HepG2 (cell line): ENCODE results near the gene RASA3. TPM values are rescaled to one million over a fixed set of nuclear protein-coding genes. Genes with fewer than 3 reads are reported as not detected.

Experiments
- ATAC-seq: fragments of 200-7000 bp; cut with Tn5 transposase; 3 replicates; pipeline ENCODE4 v1.9.1; 2020; ENCODE audit warnings: mild to moderate bottlenecking, moderate library complexity
- BruUV-seq: library from RNA; stranded (reverse); fragments of 400-500 nt; replicated peaks from 2 replicates; lab custom pipeline; 2021; lab: Mats Ljungman, UMichigan
- CTCF ChIA-PET: fragments of 300-600 bp; formaldehyde crosslinking; extraction: SDS; loops from one replicate; lab custom pipeline; 2021; ENCODE audit warnings: low total read pairs, inconsistent platforms, low intra/inter-chr PET ratio; lab: Yijun Ruan, JAX
- POLR2A ChIA-PET: fragments of 350-600 bp; sonication (Branson Sonifier 250); formaldehyde crosslinking; loops from one replicate; lab custom pipeline; 2020; ENCODE audit warnings: antibody characterized with exemption, inconsistent platforms; lab: Yijun Ruan, JAX
- DNase-seq: peaks from one replicate; pipeline ENCODE4 v3.0.0-alpha.2; 2015; ENCODE audit warnings: low spot score
- FAIRE-seq: peaks from 3 replicates; lab custom pipeline; 2011; peaks lifted over from hg19 to GRCh38; lab: Jason Lieb, UNC
- H2AFZ ChIP-seq: one replicate; pipeline ENCODE4 v1.6.1; 2011; ENCODE audit warnings: low read length, inconsistent platforms
- H3K27ac ChIP-seq: fragments of 300-600 bp; 3 replicates; pipeline ENCODE4 v1.8.0; 2011; ENCODE audit warnings: mixed run types, mild to moderate bottlenecking, mixed read lengths, low read length, inconsistent platforms; ENCODE audit not compliant: insufficient read depth; ENCODE audit errors: extremely low read length
- H3K27me3 ChIP-seq, 2 experiments: fragments of 200-600 bp in 1 of 2; 2 replicates in 1 of 2; 3 replicates in 1 of 2; pipeline versions ENCODE4 v1.6.0 to v1.8.0; 2011; ENCODE audit warnings: low read length in 2 of 2, mild to moderate bottlenecking in 2 of 2, moderate library complexity in 2 of 2, inconsistent platforms in 1 of 2; ENCODE audit not compliant: insufficient read depth in 2 of 2, control insufficient read depth in 1 of 2
- H3K36me3 ChIP-seq, 2 experiments: fragments of 200-600 bp in 1 of 2; replicated peaks in 1 of 2; 2 replicates in 1 of 2; 3 replicates in 1 of 2; pipeline versions ENCODE4 v1.5.1 to v1.8.0; 2011; ENCODE audit warnings: low read length in 2 of 2, inconsistent platforms in 1 of 2; ENCODE audit not compliant: insufficient read depth in 2 of 2, control insufficient read depth in 1 of 2
- H3K4me1 ChIP-seq: 2 replicates; pipeline ENCODE4 v1.5.1; 2012; ENCODE audit warnings: low read length, inconsistent platforms; ENCODE audit not compliant: insufficient read depth
- H3K4me2 ChIP-seq: 2 replicates; pipeline ENCODE4 v1.6.0; 2011; ENCODE audit warnings: low read depth, low read length, inconsistent platforms
- H3K4me3 ChIP-seq, 3 experiments: fragments of 200-600 bp in 1 of 3; sonication (generic), shearing (Covaris generic) in 1 of 3; replicated peaks in 1 of 3; 2 replicates each; pipeline ENCODE4 v1.5.1; 2011 to 2016; ENCODE audit warnings: low read length in 3 of 3, inconsistent platforms in 2 of 3, low read depth in 2 of 3, mild to moderate bottlenecking in 2 of 3, control low read depth in 1 of 3, mixed read lengths in 1 of 3; ENCODE audit not compliant: insufficient read depth in 1 of 3
- H3K79me2 ChIP-seq: one replicate; pipeline ENCODE4 v1.6.1; 2011; ENCODE audit warnings: low read length, inconsistent platforms; ENCODE audit not compliant: insufficient read depth
- H3K9ac ChIP-seq: 2 replicates; pipeline ENCODE4 v1.6.0; 2011; ENCODE audit warnings: mild to moderate bottlenecking, low read depth, low read length, inconsistent platforms; ENCODE audit not compliant: insufficient read depth
- H3K9me3 ChIP-seq: 2 replicates; pipeline ENCODE4 v1.5.1; 2012; ENCODE audit warnings: mild to moderate bottlenecking, low read length
- H4K20me1 ChIP-seq: 2 replicates; pipeline ENCODE4 v1.6.0; 2011; ENCODE audit warnings: inconsistent platforms, mild to moderate bottlenecking, low read length, moderate library complexity; ENCODE audit not compliant: insufficient read depth
- ADNP ChIP-seq: sonication (generic); formaldehyde crosslinking; IDR thresholded peaks from 2 replicates; pipeline ENCODE4 v1.4.0; 2020; ENCODE audit warnings: missing genetic modification reagents
- ELF3 ChIP-seq: IDR thresholded peaks from 2 replicates; pipeline ENCODE4 v1.6.1; 2016; ENCODE audit warnings: missing genetic modification reagents, missing compliant biosample characterization
- FOXC1 ChIP-seq: sonication (generic); formaldehyde crosslinking; IDR thresholded peaks from 2 replicates; pipeline ENCODE4 v1.8.0; 2022; ENCODE audit warnings: mild to moderate bottlenecking, missing genetic modification reagents, borderline replicate concordance
- IKZF4 ChIP-seq: sonication (generic); formaldehyde crosslinking; IDR thresholded peaks from 2 replicates; pipeline ENCODE4 v1.5.1; 2020; ENCODE audit warnings: borderline replicate concordance, mild to moderate bottlenecking, low read depth, missing genetic modification reagents; ENCODE audit errors: not compliant biosample characterization
- MATR3 ChIP-seq: sonication (generic); formaldehyde crosslinking; IDR thresholded peaks from 2 replicates; pipeline ENCODE4 v1.4.0; 2020; ENCODE audit warnings: missing genetic modification reagents
- STAG1 ChIP-seq: sonication (generic); formaldehyde crosslinking; IDR thresholded peaks from 2 replicates; pipeline ENCODE4 v1.4.0; 2020; ENCODE audit warnings: missing genetic modification reagents
- TBL1XR1 ChIP-seq: fragments of 150-350 bp; IDR thresholded peaks from 2 replicates; pipeline ENCODE4 v1.6.1; 2014; ENCODE audit warnings: borderline replicate concordance, low read length; ENCODE audit not compliant: partially characterized antibody
- ZFP36L2 ChIP-seq: sonication (generic); formaldehyde crosslinking; IDR thresholded peaks from 2 replicates; pipeline ENCODE4 v1.4.0; 2020; ENCODE audit warnings: missing genetic modification reagents
- ZNF207 ChIP-seq: fragments of 450-650 bp; IDR thresholded peaks from 2 replicates; pipeline ENCODE4 v1.6.1; 2016; ENCODE audit warnings: antibody characterized with exemption, borderline replicate concordance
- ZNF746 ChIP-seq: sonication (generic); formaldehyde crosslinking; IDR thresholded peaks from 2 replicates; pipeline ENCODE4 v1.8.0; 2022; ENCODE audit warnings: mild to moderate bottlenecking, missing genetic modification reagents
- ZNF841 ChIP-seq: sonication (generic); formaldehyde crosslinking; IDR thresholded peaks from 2 replicates; pipeline ENCODE4 v1.8.1; 2023; ENCODE audit warnings: missing genetic modification reagents, borderline replicate concordance
- ZSCAN9 ChIP-seq: IDR thresholded peaks from 2 replicates; pipeline ENCODE4 v1.6.1; 2016; ENCODE audit warnings: borderline replicate concordance
- whole genome bisulfite sequencing: methylation state at CpG from one replicate; pipeline ENCODE4 v1.1.6; 2017; ENCODE audit warnings: low lambda C conversion rate; 5-methylcytosine and 5-hydroxymethylcytosine counted together
- in situ Hi-C: cut with HindIII; loops from 2 replicates; pipeline ENCODE4 v1.10.0; 2017; ENCODE audit warnings: low pct_unique_long_range_greater_than_20kb; ENCODE audit not compliant: extremely low pct_ligation_motif_present
- intact Hi-C: fragments of 100-400 bp; cut with micrococcal nuclease; formaldehyde crosslinking; loops from one replicate; pipeline ENCODE4 v1.10.0; 2022; ENCODE audit not compliant: unreplicated experiment
- polyA plus RNA-seq, 8 experiments: library from polyadenylated mRNA; depleted of rRNA in 3 of 8; stranded (reverse) in 7 of 8; unstranded in 1 of 8; fragments of >200 nt; fragmentation: Illumina TruSeq in 4 of 8; extraction: Trizol in 4 of 8; gene quantifications; 2 replicates each; pipeline versions ENCODE4 v1.2.1 to v1.2.3, GENCODE V29; 2011 to 2016; ENCODE audit warnings: low read depth in 4 of 8, missing spikeins in 1 of 8, mixed read lengths in 1 of 8; ENCODE audit not compliant: insufficient read depth in 1 of 8
- total RNA-seq, 5 experiments: library from RNA; depleted of rRNA; stranded (reverse); fragments of >200 nt; fragmentation: Illumina TruSeq; extraction: Trizol; gene quantifications; 2 replicates each; pipeline ENCODE4 v1.2.3, GENCODE V29; 2016; ENCODE audit warnings: low read depth in 1 of 5
- TF ChIP-seq, protein P1 (sequence below): sonication (generic); formaldehyde crosslinking; IDR thresholded peaks from 2 replicates; pipeline ENCODE4 v1.4.0; 2020; ENCODE audit warnings: mild to moderate bottlenecking, missing genetic modification reagents
- TF ChIP-seq, protein P2 (sequence below): IDR thresholded peaks from 2 replicates; pipeline ENCODE4 v1.6.1; 2018; ENCODE audit warnings: missing genetic modification reagents, mild to moderate bottlenecking, missing compliant biosample characterization

RASA3 gene
- total and polyA plus RNA-seq, 2 of the 13 experiments (the other 11 are each of a cell fraction or from before 2014, with no cell fraction given): 0.05 TPM; not detected in 1

DNA sequence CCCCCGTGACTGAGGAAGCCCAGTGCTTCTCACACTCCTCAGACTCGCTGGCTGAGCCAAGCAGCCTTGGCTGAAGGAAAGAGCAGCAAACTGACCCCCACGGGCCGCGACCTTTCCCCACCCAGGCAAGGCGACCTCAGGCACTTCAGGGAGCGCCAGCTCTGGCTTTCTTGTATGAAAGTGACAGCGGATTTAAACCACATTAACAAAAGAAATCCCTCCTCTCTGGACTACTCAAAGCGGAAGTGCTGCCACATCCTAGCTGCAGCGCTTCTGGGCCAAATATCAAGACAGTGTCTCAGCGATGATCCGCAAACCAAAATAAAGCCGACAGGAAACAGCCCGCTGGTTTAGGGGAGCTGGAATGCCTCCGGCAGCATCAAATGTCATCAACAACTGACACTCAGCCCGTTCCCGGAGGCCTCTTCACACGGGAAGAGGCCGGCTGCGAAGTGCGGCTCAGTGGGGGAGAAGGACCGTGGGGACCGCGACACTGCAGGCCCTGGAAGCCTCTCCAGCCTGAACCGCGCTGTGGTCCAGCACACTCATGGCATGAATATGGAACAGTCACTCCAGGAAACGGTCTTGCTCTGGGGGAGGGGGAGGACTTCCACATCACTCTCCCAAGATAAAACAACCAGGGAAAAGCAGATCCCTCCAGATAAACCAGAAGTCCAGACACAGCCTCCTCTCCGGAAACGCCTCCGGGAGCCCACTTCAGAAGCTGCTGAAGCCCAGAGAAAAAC is 1.4 kb downstream of the RASA3 start:
- no peak for FAIRE-seq
- 62% methylated on average over 19 of the region's 30 CpGs for WGBS
- Histone ChIP-seq H3K9me3 (no peaks in the 10 kb centered on the region), H3K4me2 (no peak overlapping the region), H3K36me3 (no peaks in the 10 kb centered on the region), H3K79me2 (no peaks in the 10 kb centered on the region), H4K20me1 (peaks cover 2% of the 10 kb centered on the region; the same call in 1 of the 2 replicates), H2AFZ (no peak overlapping the region), H3K9ac (no peak overlapping the region), H3K27me3 (peaks cover 17 to 68% of the 10 kb centered on the region in 2 experiments), H3K27ac (no peak overlapping the region), H3K4me3 (no peak overlapping the region), H3K4me1 (no peaks in the 10 kb centered on the region)
- intact Hi-C loops: no loop called here
- CTCF ChIA-PET: no interaction called here
- TF ChIP-seq ZFP36L2 (no peak), STAG1 (CRISPR knock-in tag) (no peak), ZNF746 (CRISPR knock-in tag) (no peak), ADNP (CRISPR knock-in tag) (no peak)
- no TSS peak for BruUV-seq
- POLR2A ChIA-PET: no interaction called here
- ATAC-seq: no peak
- DNase-seq: no peak
- in situ Hi-C loops: no loop called here

GRCh38 chr13:114130131-114130836 is 2.1 kb downstream of the RASA3 start:
- no peak for DNase-seq
- no peaks in the 10 kb centered on the region for H3K36me3 ChIP-seq
- peaks cover 2% of the 10 kb centered on the region; the same call in 1 of the 2 replicates for H4K20me1 ChIP-seq
- 24% methylated on average over 5 of the region's 18 CpGs for WGBS
- H3K79me2 ChIP-seq: no peaks in the 10 kb centered on the region
- peaks cover 17 to 65% of the 10 kb centered on the region in 2 experiments for H3K27me3 ChIP-seq
- 0 out of 3 replicates have a peak, but pooled peaks have one; percentile 16 for ATAC-seq
- no peak overlapping the region for H3K4me3 ChIP-seq
- H3K9me3 ChIP-seq: no peaks in the 10 kb centered on the region
- H3K9ac ChIP-seq: no peak overlapping the region
- no peak overlapping the region for H3K27ac ChIP-seq
- TF ChIP-seq ZNF207 (no peak), MATR3 (CRISPR knock-in tag) (no peak), IKZF4 (CRISPR knock-in tag) (no peak), TBL1XR1 (no peak), ELF3 (CRISPR knock-in tag) (no peak), FOXC1 (CRISPR knock-in tag) (no peak), ZNF841 (CRISPR knock-in tag) (no peak), ZSCAN9 (CRISPR knock-in tag) (no peak)
- TF ChIP-seq, protein P1, sequence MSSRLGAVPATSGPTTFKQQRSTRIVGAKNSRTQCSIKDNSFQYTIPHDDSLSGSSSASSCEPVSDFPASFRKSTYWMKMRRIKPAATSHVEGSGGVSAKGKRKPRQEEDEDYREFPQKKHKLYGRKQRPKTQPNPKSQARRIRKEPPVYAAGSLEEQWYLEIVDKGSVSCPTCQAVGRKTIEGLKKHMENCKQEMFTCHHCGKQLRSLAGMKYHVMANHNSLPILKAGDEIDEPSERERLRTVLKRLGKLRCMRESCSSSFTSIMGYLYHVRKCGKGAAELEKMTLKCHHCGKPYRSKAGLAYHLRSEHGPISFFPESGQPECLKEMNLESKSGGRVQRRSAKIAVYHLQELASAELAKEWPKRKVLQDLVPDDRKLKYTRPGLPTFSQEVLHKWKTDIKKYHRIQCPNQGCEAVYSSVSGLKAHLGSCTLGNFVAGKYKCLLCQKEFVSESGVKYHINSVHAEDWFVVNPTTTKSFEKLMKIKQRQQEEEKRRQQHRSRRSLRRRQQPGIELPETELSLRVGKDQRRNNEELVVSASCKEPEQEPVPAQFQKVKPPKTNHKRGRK (CRISPR knock-in tag): no peak
- TF ChIP-seq, protein P2, sequence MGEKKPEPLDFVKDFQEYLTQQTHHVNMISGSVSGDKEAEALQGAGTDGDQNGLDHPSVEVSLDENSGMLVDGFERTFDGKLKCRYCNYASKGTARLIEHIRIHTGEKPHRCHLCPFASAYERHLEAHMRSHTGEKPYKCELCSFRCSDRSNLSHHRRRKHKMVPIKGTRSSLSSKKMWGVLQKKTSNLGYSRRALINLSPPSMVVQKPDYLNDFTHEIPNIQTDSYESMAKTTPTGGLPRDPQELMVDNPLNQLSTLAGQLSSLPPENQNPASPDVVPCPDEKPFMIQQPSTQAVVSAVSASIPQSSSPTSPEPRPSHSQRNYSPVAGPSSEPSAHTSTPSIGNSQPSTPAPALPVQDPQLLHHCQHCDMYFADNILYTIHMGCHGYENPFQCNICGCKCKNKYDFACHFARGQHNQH: no peak
- in situ Hi-C loops: no loop called here
- ChIA-PET CTCF (no interaction called here), POLR2A (no interaction called here)
- no TSS peak for BruUV-seq
- H2AFZ ChIP-seq: no peak overlapping the region
- intact Hi-C loops: no loop called here
- H3K4me2 ChIP-seq: no peak overlapping the region
- no peak for FAIRE-seq
- H3K4me1 ChIP-seq: no peaks in the 10 kb centered on the region
